IMR-90 (cell line): Measurements from ENCODE around the gene TGFA.

Source experiments
- BHLHE40 ChIP-seq: fragments of 150-350 bp; IDR thresholded peaks from 2 replicates; pipeline ENCODE4 v1.6.1; 2016; ENCODE audit warnings: mild to moderate bottlenecking, low read depth, low read length
- CEBPB ChIP-seq: IDR thresholded peaks from 2 replicates; pipeline ENCODE4 v1.6.1; 2012; ENCODE audit warnings: low read depth, low read length, improper control_type of control experiment
- CHD1 ChIP-seq: IDR thresholded peaks from 2 replicates; pipeline ENCODE4 v1.6.1; 2012; ENCODE audit warnings: low read depth, low read length, improper control_type of control experiment
- CTCF ChIP-seq: conservative IDR thresholded peaks from 2 replicates; pipeline ENCODE4 v1.5.1; 2012; ENCODE audit warnings: mild to moderate bottlenecking, low read depth, low read length, improper control_type of control experiment
- ELK1 ChIP-seq: fragments of 150-350 bp; IDR thresholded peaks from 2 replicates; pipeline ENCODE4 v1.6.1; 2016; ENCODE audit warnings: low read depth, mild to moderate bottlenecking, low read length, moderate library complexity, borderline replicate concordance
- FOS ChIP-seq: fragments of 150-350 bp; IDR thresholded peaks from 2 replicates; pipeline ENCODE4 v1.6.1; 2016; ENCODE audit warnings: low read depth, low read length
- MAFK ChIP-seq: IDR thresholded peaks from 2 replicates; pipeline ENCODE4 v1.6.1; 2012; ENCODE audit warnings: low read depth, low read length, improper control_type of control experiment
- MXI1 ChIP-seq: IDR thresholded peaks from 2 replicates; pipeline ENCODE4 v1.6.1; 2012; ENCODE audit warnings: low read depth, mild to moderate bottlenecking, low read length, moderate library complexity, borderline replicate concordance
- NFE2L2 ChIP-seq: fragments of 150-350 bp; IDR thresholded peaks from 2 replicates; pipeline ENCODE4 v1.6.1; 2016; ENCODE audit warnings: low read depth, mild to moderate bottlenecking, low read length
- POLR2A ChIP-seq: IDR thresholded peaks from 2 replicates; pipeline ENCODE4 v1.6.1; 2012; ENCODE audit warnings: mild to moderate bottlenecking, low read depth, low read length
- RAD21 ChIP-seq: IDR thresholded peaks from 2 replicates; pipeline ENCODE4 v1.6.1; 2012; ENCODE audit warnings: low read length, improper control_type of control experiment
- RFX5 ChIP-seq: IDR thresholded peaks from 2 replicates; pipeline ENCODE4 v1.8.0; 2012; ENCODE audit warnings: low read depth, mild to moderate bottlenecking, low read length, moderate library complexity
- SMC3 ChIP-seq: fragments of 150-350 bp; IDR thresholded peaks from 2 replicates; pipeline ENCODE4 v1.6.1; 2016; ENCODE audit warnings: low read depth, mild to moderate bottlenecking, antibody characterized with exemption, low read length, moderate library complexity
- USF2 ChIP-seq: fragments of 150-350 bp; IDR thresholded peaks from 2 replicates; pipeline ENCODE4 v1.6.1; 2017; ENCODE audit warnings: mild to moderate bottlenecking, antibody characterized with exemption, low read length, low read depth

GRCh38 chr2:70463581-70463980 lies 90.0 kb downstream of the TGFA start:
- TF ChIP-seq CTCF: no peak
- TF ChIP-seq ELK1: no peak
- no peak for TF ChIP-seq USF2
- no peak for TF ChIP-seq RAD21
- TF ChIP-seq BHLHE40: no peak
- no peak for TF ChIP-seq MAFK
- TF ChIP-seq CEBPB: no peak
- no peak for TF ChIP-seq NFE2L2
- TF ChIP-seq MXI1: no peak
- no peak for TF ChIP-seq FOS
- no peak for TF ChIP-seq RFX5
- TF ChIP-seq CHD1: no peak
- no peak for TF ChIP-seq POLR2A
- no peak for TF ChIP-seq SMC3
